CMK (cell line): Measurements from ENCODE around the gene IGSF21.

ENCODE experiments used
- DNase-seq: peaks from one replicate; pipeline ENCODE4 v3.0.0-alpha.2; 2010; ENCODE audit warnings: low read depth

Gene IGSF21

GRCh38 chr1:18426580-18426979 lies 319.0 kb downstream of the IGSF21 start:
- DNase-seq = no peak
